Measurements from ENCODE around the gene RAB10. TPM values are rescaled to one million over a fixed set of nuclear protein-coding genes. Genes with fewer than 3 reads are reported as not detected.

RAB10 gene
- total RNA-seq, 1 donor from 2014 or later, result 181 TPM

DNA sequence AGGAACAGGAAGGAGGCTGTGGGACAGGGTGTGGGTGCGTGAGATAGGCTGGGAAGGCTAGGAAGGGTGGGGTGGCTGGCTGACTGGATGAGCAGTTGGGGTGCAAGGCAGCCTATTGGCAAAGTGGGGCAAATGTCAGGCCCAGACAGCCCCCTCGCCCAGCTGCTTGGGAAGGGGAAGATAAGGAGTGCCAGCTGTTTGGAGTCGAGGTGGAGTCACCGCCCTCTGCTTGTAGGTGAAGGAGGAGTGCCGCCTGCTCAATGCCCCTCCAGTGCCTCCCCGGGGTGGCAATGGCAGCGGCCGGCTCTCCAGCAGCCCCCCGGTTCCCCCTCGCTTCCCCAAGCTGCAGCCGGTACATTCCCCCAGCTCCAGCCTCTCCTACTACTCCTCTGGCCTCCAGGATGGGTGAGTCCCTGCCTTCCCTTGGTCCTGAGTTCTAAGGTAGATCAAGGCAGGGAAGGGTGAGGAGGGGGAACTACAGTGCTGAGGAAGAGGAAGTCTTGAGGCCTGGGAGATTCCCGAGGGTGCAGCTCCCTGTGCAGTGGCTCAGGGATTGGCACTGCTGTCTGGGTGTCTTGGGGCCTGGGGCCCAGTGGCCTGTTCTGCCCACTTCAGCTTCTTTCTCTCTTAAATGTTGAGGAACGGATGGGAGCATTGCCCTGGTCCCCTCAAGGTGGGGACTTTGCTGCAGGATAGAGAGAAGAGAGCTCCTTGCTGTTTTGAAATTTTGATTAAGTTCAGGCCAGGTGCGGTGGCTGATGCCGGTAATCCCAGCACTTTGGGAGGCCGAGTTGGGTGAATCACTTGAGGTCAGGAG is 152.3 kb downstream of the RAB10 start:
- H3K27me3 ChIP-seq, result no peaks in the 10 kb centered on the region
- peaks cover 6 to 10% of the 10 kb centered on the region in 2 donors for H3K36me3 ChIP-seq
- no peaks in the 10 kb centered on the region for H3K9me3 ChIP-seq
- peak in 1 of 2 donors; percentile 58 for DNase-seq (ENCODE audit: low spot score in 2 of 2)
- TF ChIP-seq, protein P1, sequence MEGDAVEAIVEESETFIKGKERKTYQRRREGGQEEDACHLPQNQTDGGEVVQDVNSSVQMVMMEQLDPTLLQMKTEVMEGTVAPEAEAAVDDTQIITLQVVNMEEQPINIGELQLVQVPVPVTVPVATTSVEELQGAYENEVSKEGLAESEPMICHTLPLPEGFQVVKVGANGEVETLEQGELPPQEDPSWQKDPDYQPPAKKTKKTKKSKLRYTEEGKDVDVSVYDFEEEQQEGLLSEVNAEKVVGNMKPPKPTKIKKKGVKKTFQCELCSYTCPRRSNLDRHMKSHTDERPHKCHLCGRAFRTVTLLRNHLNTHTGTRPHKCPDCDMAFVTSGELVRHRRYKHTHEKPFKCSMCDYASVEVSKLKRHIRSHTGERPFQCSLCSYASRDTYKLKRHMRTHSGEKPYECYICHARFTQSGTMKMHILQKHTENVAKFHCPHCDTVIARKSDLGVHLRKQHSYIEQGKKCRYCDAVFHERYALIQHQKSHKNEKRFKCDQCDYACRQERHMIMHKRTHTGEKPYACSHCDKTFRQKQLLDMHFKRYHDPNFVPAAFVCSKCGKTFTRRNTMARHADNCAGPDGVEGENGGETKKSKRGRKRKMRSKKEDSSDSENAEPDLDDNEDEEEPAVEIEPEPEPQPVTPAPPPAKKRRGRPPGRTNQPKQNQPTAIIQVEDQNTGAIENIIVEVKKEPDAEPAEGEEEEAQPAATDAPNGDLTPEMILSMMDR (IDR thresholded peaks at IDR 0.05), result no peak
- H3K4me1 ChIP-seq, result no peaks in the 10 kb centered on the region
- intact Hi-C loops (cut with DNase I), result loop anchor here (5.0 to 10.0 kb wide), 2 partner anchors 141 to 201 kb away; partner anchors contain the start of gene KIF3C
- H3K27ac ChIP-seq, result peak overlapping the region; percentile 67 to 73
- H3K4me3 ChIP-seq, result peak overlapping the region; percentile 73 to 82

Other genes starting within 250 kb of the RAB10 start
- gene ASXL2, start 155.6 kb upstream of the RAB10 start, total RNA-seq, result 8.7 TPM
- gene KIF3C, start 51.6 kb upstream of the RAB10 start, total RNA-seq, result 11.9 TPM
- gene GAREM2, start 139.0 kb downstream of the RAB10 start, total RNA-seq, result 2.1 TPM
- 49.5 TPM for gene HADHA, start 210.5 kb downstream of the RAB10 start, total RNA-seq
- gene HADHB, start 210.9 kb downstream of the RAB10 start, total RNA-seq, result 93.4 TPM

All from ascending aorta (tissue), 2 donors.